Left forelimb (tissue), 1 donor: Measurements from ENCODE around the gene THADA.
A peak's percentile ranks its signal among the peaks of the same experiment; 100 is the strongest.
"Not testable (repeated sequence)": the region's sequence is repeated elsewhere in the genome, so short reads cannot be mapped to it uniquely, and the experiment has no call there.

ENCODE experiments used
- DNase-seq: peaks from one replicate; pipeline ENCODE4 v3.0.0-alpha.2; 2018; ENCODE audit warnings: low spot score

THADA gene

GRCh38 chr2:43302961-43303494 is 292.8 kb downstream of the THADA start:
- no peak for DNase-seq

- no peak for DNase-seq
Measured at GRCh38 chr2:43302182-43302960, 293.5 kb downstream of the THADA start.

GRCh38 chr2:43300781-43301583 is 294.9 kb downstream of the THADA start:
- DNase-seq, result no peak

- DNase-seq, result no peak
Measured at GRCh38 chr2:43300222-43300621, 295.6 kb downstream of the THADA start.

- no peak for DNase-seq
Measured at GRCh38 chr2:43298500-43298899, 297.3 kb downstream of the THADA start.

- not testable (repeated sequence) for DNase-seq
Measured at GRCh38 chr2:43297740-43298139, 298.1 kb downstream of the THADA start.

- no peak for DNase-seq
Measured at GRCh38 chr2:43294973-43295603, 300.8 kb downstream of the THADA start.

GRCh38 chr2:43293744-43294695 is 301.8 kb downstream of the THADA start:
- DNase-seq, result no peak

- DNase-seq, result no peak
Measured at GRCh38 chr2:43292851-43293743, 302.7 kb downstream of the THADA start.

- no peak for DNase-seq
Measured at GRCh38 chr2:43292297-43292696, 303.5 kb downstream of the THADA start.

- DNase-seq, result no peak
Measured at GRCh38 chr2:43289331-43289730, 306.5 kb downstream of the THADA start.

- DNase-seq, result peak; percentile 22
Measured at GRCh38 chr2:43288417-43289305, 307.2 kb downstream of the THADA start.

GRCh38 chr2:43285987-43286386 is 309.9 kb downstream of the THADA start:
- DNase-seq, result no peak

- peak; percentile 14 for DNase-seq
Measured at GRCh38 chr2:43284967-43285366, 310.9 kb downstream of the THADA start.

- peak; percentile 23 for DNase-seq
Measured at GRCh38 chr2:43284347-43284746, 311.5 kb downstream of the THADA start.

- no peak for DNase-seq
Measured at GRCh38 chr2:43280994-43281393, 314.8 kb downstream of the THADA start.

GRCh38 chr2:43279317-43279840 is 316.5 kb downstream of the THADA start:
- DNase-seq, result no peak

GRCh38 chr2:43278564-43279220 is 317.1 kb downstream of the THADA start:
- no peak for DNase-seq
